GM19240 (cell line): ENCODE data around the gene EEF2.
"Not testable (repeated sequence)": the region's sequence is repeated elsewhere in the genome, so short reads cannot be mapped to it uniquely, and the experiment has no call there.

ENCODE experiments used
- DNase-seq: peaks from one replicate; pipeline ENCODE4 v3.0.0; 2011; ENCODE audit warnings: low spot score; ENCODE audit not compliant: insufficient read length

The EEF2 gene

GRCh38 chr19:4015705-4016402 is 30.6 kb upstream of the EEF2 start:
- DNase-seq = no peak

GRCh38 chr19:4014541-4015491 is 29.6 kb upstream of the EEF2 start:
- no peak for DNase-seq

- no peak for DNase-seq
Observed at GRCh38 chr19:4013886-4014540, 28.8 kb upstream of the EEF2 start.

- no peak for DNase-seq
Observed at GRCh38 chr19:4012975-4013634, 27.8 kb upstream of the EEF2 start.

GRCh38 chr19:4012092-4012974 is 27.1 kb upstream of the EEF2 start:
- no peak for DNase-seq

- DNase-seq = not testable (repeated sequence)
Observed at GRCh38 chr19:4011430-4011829, 26.2 kb upstream of the EEF2 start.

- DNase-seq = no peak
Observed at GRCh38 chr19:4010808-4011110, 25.5 kb upstream of the EEF2 start.

- no peak for DNase-seq
Observed at GRCh38 chr19:4009990-4010807, 24.9 kb upstream of the EEF2 start.

- DNase-seq = no peak
Observed at GRCh38 chr19:4007836-4008539, 22.7 kb upstream of the EEF2 start.

GRCh38 chr19:4007021-4007835 is 22.0 kb upstream of the EEF2 start, which contains the start of gene PIAS4:
PIAS4 (plus strand) TSS chr19:4007736; CDS start chr19:4007761, 25 bp downstream.
- peak; percentile 99 for DNase-seq

- not testable (repeated sequence) for DNase-seq
Observed at GRCh38 chr19:4005436-4005835, 20.2 kb upstream of the EEF2 start.

- DNase-seq = not testable (repeated sequence)
Observed at GRCh38 chr19:4000798-4001197, 15.5 kb upstream of the EEF2 start.

GRCh38 chr19:3998667-3999412 is 13.6 kb upstream of the EEF2 start:
- DNase-seq = not testable (repeated sequence)

- no peak for DNase-seq
Observed at GRCh38 chr19:3995607-3996006, 10.3 kb upstream of the EEF2 start.

GRCh38 chr19:3990815-3991117 is 5.5 kb upstream of the EEF2 start:
- DNase-seq = no peak

GRCh38 chr19:3987619-3988371 is 2.5 kb upstream of the EEF2 start:
- DNase-seq = peak; percentile 49
